ENCODE measurements around the gene EIF4A2. TPM values are rescaled to one million over a fixed set of nuclear protein-coding genes. Genes with fewer than 3 reads are reported as not detected.
"Not testable (repeated sequence)": the region's sequence is repeated elsewhere in the genome, so short reads cannot be mapped to it uniquely, and the experiment has no call there.

EIF4A2 gene
- total RNA-seq, 1 donor from 2014 or later, result 375 TPM

DNA sequence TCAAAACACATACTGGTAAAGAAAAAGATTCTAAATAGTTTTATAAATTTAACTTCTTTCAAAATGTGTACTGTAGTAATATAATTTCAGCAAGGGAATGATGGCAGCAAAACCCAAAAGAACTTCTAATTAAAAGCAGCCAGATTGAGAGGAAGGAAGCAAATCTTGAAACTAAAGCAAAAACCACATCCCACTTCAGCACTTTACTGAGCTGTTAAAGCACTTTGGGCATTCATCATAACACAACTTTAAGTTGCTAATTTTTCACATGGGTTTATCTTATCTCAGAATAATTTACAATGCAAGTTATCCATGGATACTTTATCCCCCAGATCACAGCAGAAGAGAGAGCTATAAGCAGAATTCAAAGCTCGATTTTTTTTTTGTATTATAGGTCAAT lies 16.9 kb downstream of the EIF4A2 start:
- H3K4me3 ChIP-seq, result no peak overlapping the region

DNA sequence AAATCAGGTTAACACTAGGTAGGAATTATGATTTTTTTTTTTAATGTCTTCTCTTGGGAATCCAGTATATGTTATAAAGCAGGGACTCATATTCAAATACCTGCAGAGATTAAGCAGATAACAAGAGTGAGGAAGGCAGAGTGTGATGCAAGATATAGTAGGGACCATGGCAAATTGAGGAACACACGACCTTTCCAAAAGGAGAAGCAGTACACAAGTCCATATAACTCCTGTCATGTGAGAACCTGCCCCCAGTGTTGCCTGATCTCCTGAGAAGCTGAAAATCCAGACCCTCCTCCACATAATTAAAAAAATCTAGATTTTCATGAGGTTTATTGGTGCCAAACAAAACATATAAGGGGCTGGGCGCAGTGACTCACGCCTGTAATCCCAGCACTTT lies 19.3 kb downstream of the EIF4A2 start:
- H3K36me3 ChIP-seq, result no peaks in the 10 kb centered on the region
- intact Hi-C loops (cut with DNase I), result no loop called here
- TF ChIP-seq POLR2A (IDR thresholded peaks at IDR 0.05) (no peak), POLR2AphosphoS5 (IDR thresholded peaks at IDR 0.05; ENCODE audit: insufficient read depth in 1 of 2, low read depth in 1 of 2) (no peak)
- TF ChIP-seq, protein P1, sequence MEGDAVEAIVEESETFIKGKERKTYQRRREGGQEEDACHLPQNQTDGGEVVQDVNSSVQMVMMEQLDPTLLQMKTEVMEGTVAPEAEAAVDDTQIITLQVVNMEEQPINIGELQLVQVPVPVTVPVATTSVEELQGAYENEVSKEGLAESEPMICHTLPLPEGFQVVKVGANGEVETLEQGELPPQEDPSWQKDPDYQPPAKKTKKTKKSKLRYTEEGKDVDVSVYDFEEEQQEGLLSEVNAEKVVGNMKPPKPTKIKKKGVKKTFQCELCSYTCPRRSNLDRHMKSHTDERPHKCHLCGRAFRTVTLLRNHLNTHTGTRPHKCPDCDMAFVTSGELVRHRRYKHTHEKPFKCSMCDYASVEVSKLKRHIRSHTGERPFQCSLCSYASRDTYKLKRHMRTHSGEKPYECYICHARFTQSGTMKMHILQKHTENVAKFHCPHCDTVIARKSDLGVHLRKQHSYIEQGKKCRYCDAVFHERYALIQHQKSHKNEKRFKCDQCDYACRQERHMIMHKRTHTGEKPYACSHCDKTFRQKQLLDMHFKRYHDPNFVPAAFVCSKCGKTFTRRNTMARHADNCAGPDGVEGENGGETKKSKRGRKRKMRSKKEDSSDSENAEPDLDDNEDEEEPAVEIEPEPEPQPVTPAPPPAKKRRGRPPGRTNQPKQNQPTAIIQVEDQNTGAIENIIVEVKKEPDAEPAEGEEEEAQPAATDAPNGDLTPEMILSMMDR (IDR thresholded peaks at IDR 0.05), result no peak
- H3K9me3 ChIP-seq, result no peaks in the 10 kb centered on the region
- H3K27ac ChIP-seq, result no peak overlapping the region
- DNase-seq (ENCODE audit: extremely low spot score in 2 of 2), result no peak
- H3K27me3 ChIP-seq, result no peaks in the 10 kb centered on the region
- peaks cover 14% of the 10 kb centered on the region for H3K4me1 ChIP-seq
- H3K4me3 ChIP-seq, result no peak overlapping the region

More for the DNA sequence above, 16.9 kb downstream of the EIF4A2 start:
- Histone ChIP-seq H3K27ac (no peak overlapping the region), H3K9me3 (no peaks in the 10 kb centered on the region), H3K36me3 (no peaks in the 10 kb centered on the region), H3K27me3 (no peaks in the 10 kb centered on the region), H3K4me1 (peaks cover 7% of the 10 kb centered on the region)
- DNase-seq (ENCODE audit: extremely low spot score in 2 of 2), result no peak
- TF ChIP-seq POLR2AphosphoS5 (IDR thresholded peaks at IDR 0.05; ENCODE audit: insufficient read depth in 1 of 2, low read depth in 1 of 2) (no peak), POLR2A (IDR thresholded peaks at IDR 0.05) (no peak)
- TF ChIP-seq, protein P1 (IDR thresholded peaks at IDR 0.05), result no peak
- intact Hi-C loops (cut with DNase I), result no loop called here

DNA sequence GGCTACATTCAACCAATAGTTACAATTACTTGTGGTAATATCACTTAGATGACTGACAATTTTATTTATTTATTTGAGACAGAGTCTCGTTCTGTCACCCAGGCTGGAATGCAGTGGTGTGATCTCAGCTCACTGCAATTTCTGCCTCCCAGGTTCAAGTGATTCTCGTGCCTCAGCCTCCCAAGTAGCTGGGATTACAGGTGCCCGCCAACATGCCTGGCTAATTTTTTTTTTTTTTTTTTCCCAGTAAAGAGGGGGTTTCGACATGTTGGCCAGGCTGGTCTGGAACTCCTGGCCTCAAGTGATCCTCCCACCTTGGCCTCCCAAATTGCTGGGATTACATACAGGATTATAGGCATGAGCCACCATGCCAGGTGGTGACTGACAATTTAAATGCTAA lies 20.1 kb downstream of the EIF4A2 start:
- DNase-seq (ENCODE audit: extremely low spot score in 2 of 2); H3K4me3 ChIP-seq; H3K27me3 ChIP-seq; H3K27ac ChIP-seq; H3K36me3 ChIP-seq; H3K9me3 ChIP-seq; intact Hi-C loops (cut with DNase I): not testable (repeated sequence)
- H3K4me1 ChIP-seq, result peaks cover 14% of the 10 kb centered on the region

DNA sequence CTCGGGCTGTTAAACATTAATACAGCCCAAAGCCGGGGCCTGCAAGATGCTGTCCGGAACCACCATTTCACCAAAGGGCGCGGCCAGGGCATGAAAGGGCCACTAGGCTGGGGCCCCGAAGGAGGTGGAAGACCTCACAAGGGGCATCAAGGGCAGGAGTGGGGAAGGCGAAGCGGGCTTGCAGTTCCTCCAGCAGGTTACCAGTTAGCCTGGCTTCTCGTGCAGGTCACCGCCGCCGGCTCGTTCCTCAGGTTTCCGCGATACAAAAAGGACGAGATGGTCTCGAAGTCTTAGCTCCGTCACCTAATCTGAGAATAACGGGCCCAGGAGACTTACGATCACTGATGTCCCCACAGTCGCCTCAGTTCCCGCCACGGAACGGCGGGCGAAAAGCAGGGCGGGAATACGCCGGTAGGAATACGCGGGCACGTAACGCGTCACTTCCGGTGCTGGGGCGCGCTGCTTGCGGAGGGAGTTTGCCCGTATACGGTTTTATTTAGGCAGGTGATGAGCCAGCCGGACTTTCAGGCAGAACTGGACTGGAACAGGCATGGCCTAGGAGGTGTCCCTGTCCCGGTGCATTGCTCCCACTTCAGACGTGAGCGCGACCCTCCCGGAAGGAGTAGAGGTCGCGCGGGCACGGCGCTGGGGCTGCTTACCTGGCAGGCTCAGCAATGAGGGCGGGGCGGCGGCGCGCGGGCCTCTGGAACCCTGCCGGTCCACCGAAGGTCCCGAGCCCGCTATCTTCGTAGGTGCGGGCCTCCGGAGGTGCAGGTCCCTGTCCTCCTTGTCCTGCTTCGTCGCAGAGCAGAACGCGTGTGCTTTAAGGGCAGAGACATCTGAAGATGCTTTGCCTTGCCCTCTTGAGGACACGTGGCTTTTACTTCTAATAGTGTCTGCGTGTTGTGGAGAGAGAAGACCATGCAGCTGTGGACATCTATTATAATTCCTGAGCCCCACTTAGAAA lies 23.0 kb downstream of the EIF4A2 start, which contains the start of gene RFC4:
TSS of gene RFC4 (minus strand) at position 394 of the 967 bp plus-strand sequence. CDS start 1,769 bp downstream, outside the sequence.
- peaks cover 14% of the 10 kb centered on the region for H3K4me1 ChIP-seq
- peak; percentile 88 to 93 for TF ChIP-seq POLR2AphosphoS5 (IDR thresholded peaks at IDR 0.05; ENCODE audit: insufficient read depth in 1 of 2, low read depth in 1 of 2)
- TF ChIP-seq, protein P1 (IDR thresholded peaks at IDR 0.05), result no peak
- TF ChIP-seq POLR2A (IDR thresholded peaks at IDR 0.05), result peak in 1 of 2 donors; percentile 13
- H3K27me3 ChIP-seq, result no peaks in the 10 kb centered on the region
- H3K4me3 ChIP-seq, result peak within 1 kb of the TSS; percentile 60 to 81
- H3K27ac ChIP-seq, result peak within 1 kb of the TSS; percentile 75
- intact Hi-C loops (cut with DNase I), result no loop called here
- DNase-seq (ENCODE audit: extremely low spot score in 2 of 2), result no peak
- H3K36me3 ChIP-seq, result no peaks in the 10 kb centered on the region
- no peaks in the 10 kb centered on the region for H3K9me3 ChIP-seq

DNA sequence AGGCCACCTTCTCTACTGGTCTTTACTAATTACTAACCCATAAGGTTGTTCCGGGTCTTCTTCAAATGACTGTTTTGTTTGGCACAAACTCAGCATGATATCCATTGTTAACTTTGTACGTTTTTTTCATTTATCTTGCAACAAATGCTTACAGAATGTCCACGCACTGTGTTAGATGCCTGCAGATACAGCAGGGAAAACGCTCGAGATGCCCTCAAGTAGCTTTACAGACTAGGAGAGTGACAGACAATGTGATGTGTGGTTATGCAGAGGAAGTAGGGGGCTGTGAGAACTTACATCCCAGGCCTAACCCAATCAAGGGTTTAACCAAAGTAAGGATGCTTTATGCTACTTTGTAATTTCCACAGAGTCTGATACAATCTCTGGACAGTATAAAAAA lies 23.9 kb downstream of the EIF4A2 start:
- Histone ChIP-seq H3K36me3 (no peaks in the 10 kb centered on the region), H3K4me1 (peaks cover 14% of the 10 kb centered on the region), H3K27ac (no peak overlapping the region), H3K9me3 (no peaks in the 10 kb centered on the region), H3K27me3 (no peaks in the 10 kb centered on the region), H3K4me3 (no peak overlapping the region)
- no peak for TF ChIP-seq POLR2A (IDR thresholded peaks at IDR 0.05)
- intact Hi-C loops (cut with DNase I), result no loop called here
- no peak for DNase-seq (ENCODE audit: extremely low spot score in 2 of 2)
